NCI-H146 (cell line): ENCODE measurements around the gene CXCL17.

Experiments used
- DNase-seq: peaks from one replicate; lab custom pipeline; 2025; lab: John Stamatoyannopoulos, UW

Gene CXCL17

GRCh38 chr19:42397263-42398166 lies 45.2 kb downstream of the CXCL17 start:
- DNase-seq: peak; percentile 35

GRCh38 chr19:42396381-42397262 lies 46.1 kb downstream of the CXCL17 start:
- DNase-seq: peak; percentile 99

- DNase-seq: no peak
Observed at GRCh38 chr19:42394751-42395150, 48.0 kb downstream of the CXCL17 start.

- DNase-seq: no peak
Observed at GRCh38 chr19:42392165-42392564, 50.6 kb downstream of the CXCL17 start.

- DNase-seq: no peak
Observed at GRCh38 chr19:42389899-42390298, 52.8 kb downstream of the CXCL17 start, which contains the start of gene CNFN. Gene CNFN (minus strand): TSS chr19:42390297. CDS start chr19:42389037, 1,260 bp downstream.

- no peak for DNase-seq
Observed at GRCh38 chr19:42388851-42389489, 53.8 kb downstream of the CXCL17 start.

- DNase-seq: peak; percentile 89
Observed at GRCh38 chr19:42386974-42387707, 55.6 kb downstream of the CXCL17 start.

- DNase-seq: no peak
Observed at GRCh38 chr19:42380155-42380554, 62.6 kb downstream of the CXCL17 start.
